ENCODE data around the gene CLRN3.

The CLRN3 gene

DNA sequence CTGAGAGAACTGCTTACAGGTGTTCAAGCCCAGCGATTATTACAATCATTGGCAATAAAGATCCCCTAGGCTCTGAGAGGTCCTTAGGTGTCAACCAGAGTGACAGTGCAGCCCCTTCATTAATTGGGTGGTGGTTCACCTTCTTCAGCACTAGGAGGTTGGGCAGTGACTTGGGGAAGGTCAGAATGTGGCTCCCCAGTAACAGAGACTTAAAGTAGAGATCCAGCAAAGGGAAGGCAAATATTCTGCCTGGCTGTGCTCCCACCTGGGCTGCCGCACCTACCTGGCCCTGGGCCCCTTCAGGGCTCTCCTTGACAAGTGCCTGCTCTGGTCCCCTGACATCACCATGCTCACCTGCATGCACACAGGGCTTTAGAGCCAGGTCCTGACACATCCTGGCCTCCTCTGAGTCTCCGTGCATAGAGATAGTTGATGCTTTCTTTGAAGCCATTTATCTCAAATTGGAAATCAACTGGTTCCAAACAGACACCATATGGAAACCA lies 1.9 kb downstream of the CLRN3 start:
- Histone ChIP-seq H2AFZ (ENCODE audit: low read length) (no peak overlapping the region), H3K4me3 (ENCODE audit: low read length, poor library complexity, severe bottlenecking) (no peak overlapping the region), H3K4me2 (ENCODE audit: low read depth, low read length, poor library complexity, severe bottlenecking) (no peak overlapping the region), H3K9me3 (ENCODE audit: insufficient read depth, low read depth, low read length) (no peaks in the 10 kb centered on the region), H3F3A (ENCODE audit: low read depth) (no peaks in the 10 kb centered on the region), H3K9me2 (replicated peaks; ENCODE audit: low read depth, low read length) (no peaks in the 10 kb centered on the region), H3K27me3 (ENCODE audit: insufficient read depth, low read length, poor library complexity, severe bottlenecking) (no peaks in the 10 kb centered on the region), H3K9ac (ENCODE audit: low read depth, low read length, poor library complexity, severe bottlenecking) (no peak overlapping the region), H4K20me1 (ENCODE audit: insufficient read depth, low read length, poor library complexity, severe bottlenecking) (no peaks in the 10 kb centered on the region), H3K4me1 (ENCODE audit: insufficient read depth, low read length, poor library complexity, severe bottlenecking) (no peaks in the 10 kb centered on the region), H3K79me2 (ENCODE audit: insufficient read depth, low read length) (no peaks in the 10 kb centered on the region), H3K36me3 (ENCODE audit: insufficient read depth, low read length) (no peaks in the 10 kb centered on the region)
- TF ChIP-seq EZH2phosphoT487 (IDR thresholded peaks at IDR 0.05; ENCODE audit: borderline replicate concordance): no peak

GRCh38 chr10:127890216-127890615 lies 2.5 kb downstream of the CLRN3 start:
- Histone ChIP-seq H3K9me3 (ENCODE audit: insufficient read depth, low read depth, low read length) (no peaks in the 10 kb centered on the region), H3K27me3 (ENCODE audit: insufficient read depth, low read length, poor library complexity, severe bottlenecking) (no peaks in the 10 kb centered on the region), H3F3A (ENCODE audit: low read depth) (no peaks in the 10 kb centered on the region), H3K79me2 (ENCODE audit: insufficient read depth, low read length) (no peaks in the 10 kb centered on the region), H3K9ac (ENCODE audit: low read depth, low read length, poor library complexity, severe bottlenecking) (no peak overlapping the region), H3K4me2 (ENCODE audit: low read depth, low read length, poor library complexity, severe bottlenecking) (no peak overlapping the region), H3K36me3 (ENCODE audit: insufficient read depth, low read length) (no peaks in the 10 kb centered on the region), H2AFZ (ENCODE audit: low read length) (no peak overlapping the region), H3K4me1 (ENCODE audit: insufficient read depth, low read length, poor library complexity, severe bottlenecking) (no peaks in the 10 kb centered on the region), H3K4me3 (ENCODE audit: low read length, poor library complexity, severe bottlenecking) (no peak overlapping the region), H3K9me2 (replicated peaks; ENCODE audit: low read depth, low read length) (no peaks in the 10 kb centered on the region), H4K20me1 (ENCODE audit: insufficient read depth, low read length, poor library complexity, severe bottlenecking) (no peaks in the 10 kb centered on the region)
- no peak for TF ChIP-seq EZH2phosphoT487 (IDR thresholded peaks at IDR 0.05; ENCODE audit: borderline replicate concordance)
- no peak for TF ChIP-seq CTCF (conservative IDR thresholded peaks at IDR 0.05; ENCODE audit: low read length)

- Histone ChIP-seq H3K27me3 (ENCODE audit: insufficient read depth, low read length, poor library complexity, severe bottlenecking) (no peaks in the 10 kb centered on the region), H3K36me3 (ENCODE audit: insufficient read depth, low read length) (no peaks in the 10 kb centered on the region), H3K9me3 (ENCODE audit: insufficient read depth, low read depth, low read length) (no peaks in the 10 kb centered on the region), H3K4me2 (ENCODE audit: low read depth, low read length, poor library complexity, severe bottlenecking) (no peak overlapping the region), H3K9ac (ENCODE audit: low read depth, low read length, poor library complexity, severe bottlenecking) (no peak overlapping the region), H3K4me1 (ENCODE audit: insufficient read depth, low read length, poor library complexity, severe bottlenecking) (no peaks in the 10 kb centered on the region), H3K79me2 (ENCODE audit: insufficient read depth, low read length) (no peaks in the 10 kb centered on the region), H2AFZ (ENCODE audit: low read length) (no peak overlapping the region), H3K4me3 (ENCODE audit: low read length, poor library complexity, severe bottlenecking) (no peak overlapping the region), H3F3A (ENCODE audit: low read depth) (no peaks in the 10 kb centered on the region), H3K9me2 (replicated peaks; ENCODE audit: low read depth, low read length) (no peaks in the 10 kb centered on the region), H4K20me1 (ENCODE audit: insufficient read depth, low read length, poor library complexity, severe bottlenecking) (no peaks in the 10 kb centered on the region)
- TF ChIP-seq CTCF (conservative IDR thresholded peaks at IDR 0.05; ENCODE audit: low read length) (no peak), EZH2phosphoT487 (IDR thresholded peaks at IDR 0.05; ENCODE audit: borderline replicate concordance) (no peak)
These were observed 3.0 kb downstream of the CLRN3 start for GRCh38 chr10:127889605-127890195.

Data from Loucy (cell line).